NCI-H460 (cell line): ENCODE results near the gene CCR7. TPM values are rescaled to one million over a fixed set of nuclear protein-coding genes. Genes with fewer than 3 reads are reported as not detected.

Source experiments
- DNase-seq: peaks from one replicate; pipeline ENCODE4 v3.0.0-alpha.2; 2016; ENCODE audit warnings: low read depth; ENCODE audit errors: extremely low read depth
- total RNA-seq: library from RNA; depleted of rRNA; stranded (reverse); fragments of >200 nt; shearing (Covaris generic); gene quantifications from 2 replicates; pipeline ENCODE4 v1.2.3, GENCODE V29; 2014

The CCR7 gene
- total RNA-seq, 1 experiment from 2014 or later: not detected

DNA sequence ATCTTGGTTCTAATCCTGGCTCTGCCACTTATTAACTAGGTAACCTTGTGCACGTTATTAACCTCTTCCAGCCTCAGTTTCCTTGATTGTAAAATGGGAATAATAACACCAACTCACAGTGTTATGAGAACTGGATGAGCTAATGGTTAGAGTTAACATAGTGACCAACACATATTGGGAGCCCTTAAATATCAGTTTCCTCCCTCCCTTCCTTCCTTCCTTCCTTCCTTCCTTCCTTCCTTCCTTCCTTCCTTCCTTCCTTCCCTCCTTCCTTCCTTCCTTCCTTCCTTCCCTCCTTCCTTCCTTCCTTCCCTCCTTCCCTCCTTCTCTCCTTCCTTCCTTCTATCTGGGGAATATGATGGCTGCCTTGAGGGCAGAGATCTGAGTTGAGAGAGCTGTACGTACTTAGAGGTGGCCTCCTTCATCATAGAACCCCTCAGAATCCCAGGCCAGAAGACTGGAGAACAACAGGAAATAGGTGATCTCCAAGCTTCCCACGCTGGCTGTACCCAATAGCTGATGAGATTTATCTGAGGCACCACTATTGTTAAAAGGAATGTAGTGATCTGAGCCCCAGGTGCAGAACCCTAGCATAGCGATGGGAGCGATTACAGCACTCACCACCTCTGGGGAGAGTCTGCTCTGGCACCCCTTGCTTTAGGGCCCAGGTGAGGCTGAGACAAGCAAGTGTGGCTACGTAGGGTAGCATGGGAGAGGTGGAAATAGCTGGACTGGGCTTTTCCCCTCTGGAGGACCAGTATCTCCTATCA, 26.2 kb downstream of the CCR7 start:
- no peak for DNase-seq

DNA sequence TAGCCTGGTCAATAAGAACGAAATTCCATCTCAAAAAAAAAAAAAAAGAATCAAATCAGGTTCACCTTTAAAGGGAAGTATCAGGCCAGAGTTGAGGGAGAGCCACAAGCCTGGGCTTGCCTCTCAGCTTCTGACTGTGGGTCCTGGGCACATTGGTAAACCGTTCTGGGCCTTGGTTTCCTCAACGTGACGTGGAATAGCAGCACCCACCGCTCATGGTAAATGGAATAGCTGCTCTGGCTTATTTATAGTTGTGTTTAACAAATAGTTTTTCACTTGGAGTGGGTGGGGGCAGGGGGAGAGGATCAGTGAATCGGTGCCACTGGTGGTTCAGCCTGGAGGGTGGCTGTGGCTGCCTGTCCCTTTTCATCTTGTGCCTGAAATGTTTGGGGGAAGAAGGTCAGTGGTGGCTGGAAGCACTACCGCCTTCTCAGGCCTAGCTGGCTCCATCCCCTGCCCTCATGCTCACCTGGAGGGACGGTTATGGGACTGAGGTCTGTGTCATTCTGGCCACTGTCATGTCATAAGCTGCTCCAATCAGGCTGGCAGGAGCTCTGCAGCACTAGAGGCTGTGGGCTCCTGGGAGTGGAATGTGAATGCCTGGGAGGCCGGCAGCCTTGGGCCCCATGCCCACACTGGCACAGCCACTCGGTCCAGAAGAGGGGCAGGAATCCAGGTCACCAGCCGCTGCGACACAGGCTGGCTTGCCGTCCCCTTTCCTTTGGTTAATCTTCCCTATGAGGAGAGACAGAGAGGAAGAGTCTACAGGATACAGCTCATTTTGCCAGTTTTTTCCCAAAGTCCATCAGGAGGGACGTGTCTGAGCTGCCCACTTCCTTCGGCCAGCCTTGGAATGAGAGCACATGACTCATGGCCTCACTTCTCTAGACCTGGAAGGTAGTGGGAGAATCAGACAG, 27.0 kb downstream of the CCR7 start:
- DNase-seq: no peak

- no peak for DNase-seq
Observed at GRCh38 chr17:40536295-40537171, 28.7 kb downstream of the CCR7 start.

DNA sequence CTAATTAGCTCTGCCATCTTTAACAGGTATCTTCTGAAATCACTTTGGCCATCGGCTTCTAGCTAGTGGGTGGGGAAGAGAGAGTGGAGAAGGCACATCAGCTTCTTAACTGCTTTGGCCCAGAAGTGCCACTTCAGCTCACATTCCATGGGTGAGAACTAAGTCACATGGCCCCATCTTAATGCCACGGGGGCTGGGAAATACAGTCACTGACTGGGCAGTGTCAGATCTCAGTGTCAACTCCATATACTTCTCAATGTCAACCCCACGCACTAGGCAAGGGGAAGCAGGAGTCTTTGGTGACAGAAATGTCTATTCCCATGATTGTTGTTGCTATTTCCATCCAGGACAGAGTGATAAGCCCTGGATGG, 29.4 kb downstream of the CCR7 start:
- DNase-seq: no peak

DNA sequence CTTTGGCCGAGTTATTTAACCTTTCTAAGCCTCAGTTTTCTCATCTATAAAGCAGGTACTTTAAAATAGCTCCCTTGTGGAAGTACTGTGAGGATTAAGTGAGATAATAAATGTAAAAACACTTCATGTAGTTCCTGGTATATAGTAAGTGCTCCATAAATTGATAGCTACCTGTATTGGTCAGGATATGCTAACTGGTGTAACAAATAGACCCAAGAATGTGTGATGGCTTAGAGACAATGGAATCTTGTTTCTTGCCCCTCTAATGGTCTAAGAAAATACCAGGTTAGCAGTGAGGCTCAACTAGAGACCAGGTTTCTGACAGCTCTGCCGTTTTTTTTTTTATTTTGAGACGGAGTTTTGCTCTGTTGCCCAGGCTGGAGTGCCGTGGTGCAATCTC, 29.8 kb downstream of the CCR7 start:
- no peak for DNase-seq

DNA sequence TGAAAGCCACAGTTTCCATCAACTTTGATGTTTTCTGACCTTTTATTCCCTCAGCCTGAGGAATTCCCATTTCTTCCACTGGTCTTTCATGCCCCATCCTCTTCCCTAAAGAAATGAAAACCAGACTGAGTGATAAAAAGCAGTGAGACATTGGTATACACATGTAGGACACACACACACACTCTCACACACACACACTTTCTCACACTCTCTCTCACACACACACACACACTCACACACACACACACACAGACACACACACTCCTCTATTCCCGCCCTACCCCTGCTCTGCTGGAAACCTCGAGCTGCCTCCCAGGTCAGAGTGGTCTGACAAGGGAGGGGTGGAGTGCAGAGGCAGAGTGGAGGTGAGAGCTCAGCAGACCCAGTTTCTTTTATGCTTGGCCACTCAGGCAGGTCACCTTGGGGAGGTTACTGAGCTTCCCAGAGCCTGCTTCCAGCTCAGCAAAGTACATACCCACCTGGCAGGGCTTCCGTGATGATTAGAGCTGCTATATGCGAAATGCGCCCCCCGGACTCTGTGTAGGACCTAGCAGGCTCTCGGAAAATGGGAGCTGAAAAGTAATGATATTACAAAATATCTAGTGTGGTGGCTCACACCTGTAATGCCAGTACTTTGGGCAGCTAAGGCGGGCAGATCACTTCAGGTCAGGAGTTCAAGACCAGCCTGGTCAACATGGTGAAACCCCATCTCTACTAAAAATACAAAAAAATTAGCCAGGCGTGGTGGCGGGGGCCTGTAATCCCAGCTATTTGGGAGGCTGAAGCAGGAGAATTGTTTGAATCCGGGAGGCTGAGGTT, 30.7 kb downstream of the CCR7 start:
- no peak for DNase-seq

- DNase-seq: no peak
Observed at GRCh38 chr17:40533896-40534295, 31.4 kb downstream of the CCR7 start.

- DNase-seq: no peak
Observed at GRCh38 chr17:40532520-40533253, 32.6 kb downstream of the CCR7 start.

DNA sequence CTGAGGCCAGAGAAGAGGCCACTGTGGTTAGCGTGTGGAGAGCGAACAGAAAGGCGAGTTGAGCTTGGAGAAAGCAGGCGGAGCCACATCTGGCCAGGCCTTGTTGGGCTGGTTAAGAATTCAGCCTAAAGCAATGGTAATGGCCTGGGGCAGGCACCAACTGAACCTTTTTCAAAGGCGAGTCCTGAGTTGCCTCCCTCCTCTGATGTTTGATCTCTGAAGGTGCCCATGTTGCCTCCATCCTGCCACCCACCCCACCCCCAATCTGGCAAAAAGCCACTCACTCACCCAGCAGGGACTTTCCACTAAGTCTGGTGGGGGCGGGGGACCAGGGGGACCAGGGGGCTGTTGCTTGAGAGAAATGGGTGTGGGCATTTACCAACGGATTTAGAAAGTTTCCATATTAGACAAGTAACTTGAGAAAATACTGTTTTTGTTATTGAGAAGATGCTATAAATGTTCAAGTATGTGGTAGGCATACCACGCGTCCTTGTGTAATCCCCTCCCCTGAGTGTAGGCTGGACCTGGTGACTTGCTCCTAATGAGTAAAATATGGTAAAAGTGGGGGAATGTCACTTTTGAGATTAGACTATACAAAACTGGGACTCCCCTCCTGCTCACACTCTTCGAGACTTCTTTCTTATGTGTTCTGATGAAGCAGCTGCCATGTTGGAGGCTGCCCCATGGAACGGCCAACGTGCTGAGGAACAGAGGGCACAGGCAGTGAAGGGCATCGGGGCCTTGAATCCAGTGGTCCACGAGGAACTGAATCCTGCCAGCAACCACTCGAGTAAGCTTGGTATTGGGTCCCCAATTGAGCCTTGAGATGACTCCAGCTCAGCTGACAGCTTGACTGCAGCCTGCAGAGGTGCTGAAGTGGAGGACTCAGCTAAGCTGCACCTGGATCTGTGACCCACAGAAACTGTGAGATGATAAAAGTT, 34.0 kb downstream of the CCR7 start:
- no peak for DNase-seq

GRCh38 chr17:40530531-40530994, 34.7 kb downstream of the CCR7 start:
- DNase-seq: no peak

- DNase-seq: no peak
Observed at GRCh38 chr17:40529991-40530390, 35.3 kb downstream of the CCR7 start.

- no peak for DNase-seq
Observed at GRCh38 chr17:40528692-40529417, 36.4 kb downstream of the CCR7 start.

GRCh38 chr17:40526668-40527067, 38.6 kb downstream of the CCR7 start:
- DNase-seq: no peak

- no peak for DNase-seq
Observed at GRCh38 chr17:40525294-40525693, 40.0 kb downstream of the CCR7 start.

GRCh38 chr17:40524243-40524965, 40.9 kb downstream of the CCR7 start:
- no peak for DNase-seq

DNA sequence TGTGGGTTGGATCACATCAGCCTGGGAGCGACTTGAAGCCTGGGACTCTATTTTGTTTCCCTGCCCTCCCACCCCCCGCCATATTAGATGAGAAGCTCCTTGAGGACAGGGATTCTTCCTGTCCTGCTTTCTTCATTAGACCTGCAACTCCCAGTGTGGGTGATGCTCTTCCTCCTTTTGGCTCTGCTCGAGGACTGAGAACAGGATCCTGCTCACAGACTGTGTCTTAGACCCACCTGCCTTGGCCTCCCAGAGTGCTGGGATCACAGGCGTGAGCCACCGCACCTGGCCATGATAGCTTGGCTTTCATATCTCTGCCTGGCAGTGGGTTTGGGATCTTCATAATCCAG, 42.3 kb downstream of the CCR7 start:
- no peak for DNase-seq
